Measurements from ENCODE around the gene TMED10.

- TF ChIP-seq TCF12 (IDR thresholded peaks at IDR 0.05; ENCODE audit: low read depth) = no peak
- TF ChIP-seq MAX (IDR thresholded peaks at IDR 0.05) = no peak
- no peak for TF ChIP-seq REST (IDR thresholded peaks at IDR 0.05; ENCODE audit: low read depth)
- TF ChIP-seq TAF1 (IDR thresholded peaks at IDR 0.05; ENCODE audit: low read depth) = no peak
- no peak for TF ChIP-seq YY1 (IDR thresholded peaks at IDR 0.05; ENCODE audit: low read depth)
- TF ChIP-seq TEAD4 (IDR thresholded peaks at IDR 0.05) = no peak
- TF ChIP-seq CREB1 (IDR thresholded peaks at IDR 0.05; ENCODE audit: low read depth) = no peak
These were observed 39.1 kb upstream of the TMED10 start for GRCh38 chr14:75215520-75215919.
